H9 (cell line): Measurements from ENCODE around the gene C2CD2. TPM values are rescaled to one million over a fixed set of nuclear protein-coding genes. Genes with fewer than 3 reads are reported as not detected.

ENCODE experiments used
- DNase-seq: peaks from one replicate; pipeline ENCODE4 v3.0.0-alpha.2; 2017
- H2AFZ ChIP-seq: one replicate; pipeline ENCODE4 v1.6.1; 2013; ENCODE audit warnings: mild to moderate bottlenecking, low read length, control low read depth, moderate library complexity
- H2AK5ac ChIP-seq: 2 replicates; pipeline ENCODE4 v1.6.1; 2013; ENCODE audit warnings: low read length, control low read depth, mixed read lengths; ENCODE audit not compliant: insufficient read length
- H2BK120ac ChIP-seq: one replicate; pipeline ENCODE4 v1.6.1; 2013; ENCODE audit warnings: low read depth, mild to moderate bottlenecking, low read length, control low read depth, inconsistent platforms; ENCODE audit not compliant: poor library complexity, severe bottlenecking
- H2BK12ac ChIP-seq: 2 replicates; pipeline ENCODE4 v1.6.1; 2013; ENCODE audit warnings: low read length, control low read depth, mixed read lengths, low read depth; ENCODE audit not compliant: insufficient read length
- H2BK15ac ChIP-seq: 2 replicates; pipeline ENCODE4 v1.6.1; 2013; ENCODE audit warnings: low read depth, low read length, control low read depth
- H2BK20ac ChIP-seq: one replicate; pipeline ENCODE4 v1.6.1; 2013; ENCODE audit warnings: low read depth, mild to moderate bottlenecking, low read length, control low read depth, inconsistent platforms; ENCODE audit not compliant: poor library complexity, severe bottlenecking
- H2BK5ac ChIP-seq: 2 replicates; pipeline ENCODE4 v1.6.1; 2013; ENCODE audit warnings: low read length, control low read depth, mixed read lengths; ENCODE audit not compliant: insufficient read length
- H3K14ac ChIP-seq: 2 replicates; pipeline ENCODE4 v1.6.1; 2013; ENCODE audit warnings: low read length, control low read depth; ENCODE audit not compliant: insufficient read depth
- H3K18ac ChIP-seq: 2 replicates; pipeline ENCODE4 v1.6.1; 2013; ENCODE audit warnings: low read depth, mild to moderate bottlenecking, mixed read lengths, low read length, control low read depth; ENCODE audit not compliant: insufficient read length
- H3K23ac ChIP-seq: 2 replicates; pipeline ENCODE4 v1.6.1; 2013; ENCODE audit warnings: low read length, control low read depth, mixed read lengths, low read depth; ENCODE audit not compliant: insufficient read length
- H3K23me2 ChIP-seq: 2 replicates; pipeline ENCODE4 v1.6.1; 2013; ENCODE audit warnings: low read depth, mild to moderate bottlenecking, mixed read lengths, low read length, control low read depth; ENCODE audit not compliant: insufficient read length, poor library complexity, severe bottlenecking
- H3K27ac ChIP-seq: 2 replicates; pipeline ENCODE4 v1.5.1; 2013; ENCODE audit warnings: low read length, control low read depth, mixed read lengths, low read depth; ENCODE audit not compliant: insufficient read length
- H3K27me3 ChIP-seq: 2 replicates; pipeline ENCODE4 v1.6.1; 2013; ENCODE audit warnings: low read length, control low read depth, inconsistent platforms; ENCODE audit not compliant: insufficient read depth
- H3K4ac ChIP-seq: 2 replicates; pipeline ENCODE4 v1.6.1; 2013; ENCODE audit warnings: low read depth, mild to moderate bottlenecking, control low read depth, inconsistent platforms, low read length, moderate library complexity
- H3K4me1 ChIP-seq: 2 replicates; pipeline ENCODE4 v1.6.1; 2013; ENCODE audit warnings: low read length, control low read depth, inconsistent platforms; ENCODE audit not compliant: insufficient read depth
- H3K4me2 ChIP-seq: 2 replicates; pipeline ENCODE4 v1.6.1; 2013; ENCODE audit warnings: low read length, control low read depth, mixed read lengths; ENCODE audit not compliant: insufficient read length, insufficient read depth
- H3K56ac ChIP-seq: 2 replicates; pipeline ENCODE4 v1.6.1; 2013; ENCODE audit warnings: low read depth, mild to moderate bottlenecking, mixed read lengths, low read length, control low read depth; ENCODE audit not compliant: insufficient read length
- H3K79me1 ChIP-seq: 2 replicates; pipeline ENCODE4 v1.6.1; 2013; ENCODE audit warnings: low read depth, mild to moderate bottlenecking, moderate library complexity, low read length, control low read depth, inconsistent platforms; ENCODE audit not compliant: insufficient read depth, poor library complexity, severe bottlenecking
- H3K79me2 ChIP-seq: 2 replicates; pipeline ENCODE4 v1.6.1; 2013; ENCODE audit warnings: low read length, control low read depth, inconsistent platforms; ENCODE audit not compliant: insufficient read depth
- H3K9ac ChIP-seq: 2 replicates; pipeline ENCODE4 v1.6.1; 2013; ENCODE audit warnings: low read length, control low read depth, mixed read lengths; ENCODE audit not compliant: insufficient read length; ENCODE audit errors: extremely low read depth
- H3K9me3 ChIP-seq: one replicate; pipeline ENCODE4 v1.6.1; 2013; ENCODE audit warnings: low read depth, low read length, inconsistent platforms; ENCODE audit not compliant: control insufficient read depth
- H3T11ph ChIP-seq: one replicate; pipeline ENCODE4 v1.6.1; 2013; ENCODE audit warnings: mild to moderate bottlenecking, low read length, control low read depth, inconsistent platforms
- H4K20me1 ChIP-seq: one replicate; pipeline ENCODE4 v1.6.1; 2013; ENCODE audit not compliant: control insufficient read depth, insufficient read length, insufficient read depth
- H4K5ac ChIP-seq: 2 replicates; pipeline ENCODE4 v1.6.1; 2013; ENCODE audit warnings: low read depth, mild to moderate bottlenecking, mixed read lengths, low read length, control low read depth; ENCODE audit not compliant: insufficient read length
- H4K8ac ChIP-seq: replicated peaks from 2 replicates; pipeline ENCODE4 v1.6.1; 2013; ENCODE audit warnings: low read length, control low read depth, mixed read lengths, low read depth; ENCODE audit not compliant: insufficient read length
- H4K91ac ChIP-seq: 2 replicates; pipeline ENCODE4 v1.6.1; 2013; ENCODE audit warnings: low read depth, mild to moderate bottlenecking, moderate library complexity, mixed read lengths, low read length, control low read depth; ENCODE audit not compliant: insufficient read length
- H3K27ac Mint-ChIP-seq, 3 experiments: 2 replicates in 2 of 3; 3 replicates in 1 of 3; pipeline ENCODE4 v1.8.0; 2020 to 2021; ENCODE audit warnings: mixed read lengths in 3 of 3, mild to moderate bottlenecking in 1 of 3, moderate library complexity in 1 of 3
- H3K27me3 Mint-ChIP-seq: 2 replicates; pipeline ENCODE4 v1.8.0; 2021; ENCODE audit warnings: low read depth, mild to moderate bottlenecking, moderate library complexity, mixed read lengths
- H3K36me3 Mint-ChIP-seq, 3 experiments: 2 replicates in 2 of 3; 3 replicates in 1 of 3; pipeline ENCODE4 v1.8.0; 2020 to 2021; ENCODE audit warnings: low read depth in 3 of 3, mixed read lengths in 3 of 3; ENCODE audit not compliant: insufficient read depth in 1 of 3
- H3K4me1 Mint-ChIP-seq, 2 experiments: 2 replicates each; pipeline ENCODE4 v1.8.0; 2020; ENCODE audit warnings: mixed read lengths in 2 of 2
- H3K4me3 Mint-ChIP-seq, 2 experiments: 2 replicates in 1 of 2; 3 replicates in 1 of 2; pipeline ENCODE4 v1.8.0; 2020 to 2021; ENCODE audit warnings: mild to moderate bottlenecking in 2 of 2, mixed read lengths in 2 of 2, moderate library complexity in 1 of 2
- H3K9me3 Mint-ChIP-seq, 2 experiments: 2 replicates in 1 of 2; 3 replicates in 1 of 2; pipeline ENCODE4 v1.8.0; 2020; ENCODE audit warnings: mild to moderate bottlenecking in 2 of 2, mixed read lengths in 2 of 2, moderate library complexity in 1 of 2
- CTCF ChIP-seq: fragments of 200-600 bp; sonication (generic); conservative IDR thresholded peaks from 3 replicates; pipeline ENCODE4 v1.8.0; 2021; ENCODE audit warnings: antibody characterized with exemption, mild to moderate bottlenecking
- total RNA-seq: library from RNA; stranded (reverse); gene quantifications from 2 replicates; pipeline ENCODE4 v1.2.1, GENCODE V29; 2021

Gene C2CD2
- total RNA-seq, 1 experiment from 2014 or later: 14.6 TPM

- peaks cover 0 to 10% (median 9%) of the 10 kb centered on the region in 3 experiments; a peak in 5 of 7 replicates for H3K36me3 Mint-ChIP-seq
- Histone ChIP-seq H4K5ac (no peak overlapping the region), H3K27ac (no peak overlapping the region), H3T11ph (no peak overlapping the region), H2BK20ac (no peak overlapping the region), H4K8ac (no peak overlapping the region), H2AFZ (no peak overlapping the region), H3K27me3 (no peaks in the 10 kb centered on the region), H4K20me1 (no peaks in the 10 kb centered on the region), H3K79me1 (no peaks in the 10 kb centered on the region), H3K23me2 (no peaks in the 10 kb centered on the region), H2AK5ac (no peak overlapping the region), H2BK12ac (no peak overlapping the region), H3K9ac (no peak overlapping the region), H3K23ac (no peak overlapping the region), H3K79me2 (no peaks in the 10 kb centered on the region), H3K9me3 (peaks cover 4% of the 10 kb centered on the region), H2BK5ac (no peak overlapping the region), H3K4me2 (no peak overlapping the region), H3K4ac (no peak overlapping the region), H3K18ac (no peak overlapping the region), H2BK120ac (no peak overlapping the region), H3K14ac (no peak overlapping the region), H4K91ac (no peak overlapping the region), H3K56ac (no peak overlapping the region), H3K4me1 (no peaks in the 10 kb centered on the region), H2BK15ac (no peak overlapping the region)
- no peak for TF ChIP-seq CTCF
- H3K9me3 Mint-ChIP-seq: peaks cover 11 to 14% of the 10 kb centered on the region in 2 experiments
- no peak for DNase-seq
- no peak overlapping the region for H3K4me3 Mint-ChIP-seq
- H3K4me1 Mint-ChIP-seq: no peaks in the 10 kb centered on the region
- H3K27me3 Mint-ChIP-seq: peaks cover 8% of the 10 kb centered on the region
- no peak overlapping the region for H3K27ac Mint-ChIP-seq
Measured at GRCh38 chr21:41980561-41980960, 26.7 kb upstream of the C2CD2 start.
